HepG2 (cell line): ENCODE measurements around the gene ACACB. TPM values are rescaled to one million over a fixed set of nuclear protein-coding genes. Genes with fewer than 3 reads are reported as not detected.

Experiments used
- ATF7-NPFF ChIP-seq: sonication (generic); formaldehyde crosslinking; IDR thresholded peaks from 2 replicates; pipeline ENCODE4 v1.8.1; 2023; ENCODE audit warnings: mild to moderate bottlenecking, low read depth, missing genetic modification reagents, moderate library complexity
- BRD4 ChIP-seq: sonication (generic); formaldehyde crosslinking; IDR thresholded peaks from 2 replicates; pipeline ENCODE4 v1.4.0; 2020; ENCODE audit warnings: missing genetic modification reagents
- BRF2 ChIP-seq: sonication (generic); formaldehyde crosslinking; IDR thresholded peaks from 2 replicates; pipeline ENCODE4 v1.8.1; 2022; ENCODE audit warnings: mild to moderate bottlenecking, missing genetic modification reagents
- CENPX ChIP-seq: sonication (generic); formaldehyde crosslinking; IDR thresholded peaks from 2 replicates; pipeline ENCODE4 v1.9.0; 2021; ENCODE audit warnings: mild to moderate bottlenecking, missing genetic modification reagents, moderate library complexity
- FOXO1 ChIP-seq: sonication (generic); formaldehyde crosslinking; IDR thresholded peaks from 2 replicates; pipeline ENCODE4 v1.4.0; 2020; ENCODE audit warnings: missing genetic modification reagents
- GABPA ChIP-seq, 2 experiments: IDR thresholded peaks; 2 replicates each; pipeline ENCODE4 v1.6.1; 2011 to 2016; ENCODE audit warnings: low read depth in 2 of 2, low read length in 1 of 2, missing biosample characterization in 1 of 2, missing genetic modification characterization in 1 of 2
- HES4 ChIP-seq: sonication (generic); formaldehyde crosslinking; IDR thresholded peaks from 2 replicates; pipeline ENCODE4 v1.9.0; 2021; ENCODE audit warnings: mild to moderate bottlenecking, missing genetic modification reagents, borderline replicate concordance
- IKZF1 ChIP-seq: fragments of 450-650 bp; IDR thresholded peaks from 2 replicates; pipeline ENCODE4 v1.7.1; 2016
- IKZF4 ChIP-seq: sonication (generic); formaldehyde crosslinking; IDR thresholded peaks from 2 replicates; pipeline ENCODE4 v1.5.1; 2020; ENCODE audit warnings: borderline replicate concordance, mild to moderate bottlenecking, low read depth, missing genetic modification reagents; ENCODE audit errors: not compliant biosample characterization
- KAT2B ChIP-seq: fragments of 150-350 bp; IDR thresholded peaks from 2 replicates; pipeline ENCODE4 v1.6.1; 2014; ENCODE audit warnings: low read depth, low read length, borderline replicate concordance
- KDM3A ChIP-seq: IDR thresholded peaks from 2 replicates; pipeline ENCODE4 v1.6.1; 2018; ENCODE audit warnings: low read depth, missing compliant biosample characterization
- POLR2A ChIP-seq, 2 experiments: IDR thresholded peaks; 2 replicates each; pipeline ENCODE4 v1.6.1; 2011; ENCODE audit warnings: low read depth in 2 of 2, low read length in 2 of 2, mild to moderate bottlenecking in 1 of 2, moderate library complexity in 1 of 2; ENCODE audit not compliant: insufficient read depth in 1 of 2
- SIX1 ChIP-seq: sonication (generic); formaldehyde crosslinking; IDR thresholded peaks from 2 replicates; pipeline ENCODE4 v1.4.0; 2020; ENCODE audit warnings: missing genetic modification reagents, borderline replicate concordance
- SRF ChIP-seq: IDR thresholded peaks from 2 replicates; pipeline ENCODE4 v1.6.1; 2011; ENCODE audit warnings: mild to moderate bottlenecking, low read depth, low read length, moderate library complexity
- ZBTB26 ChIP-seq: IDR thresholded peaks from 2 replicates; pipeline ENCODE4 v1.6.1; 2016; ENCODE audit warnings: missing compliant biosample characterization, missing genetic modification reagents, borderline replicate concordance
- ZBTB42 ChIP-seq: sonication (generic); formaldehyde crosslinking; IDR thresholded peaks from 2 replicates; pipeline ENCODE4 v1.5.0; 2020; ENCODE audit warnings: mild to moderate bottlenecking, missing genetic modification reagents
- ZNF224 ChIP-seq: sonication (generic); formaldehyde crosslinking; IDR thresholded peaks from 2 replicates; pipeline ENCODE4 v1.5.0; 2020; ENCODE audit warnings: mild to moderate bottlenecking, missing genetic modification reagents
- ZNF432 ChIP-seq: sonication (generic); formaldehyde crosslinking; IDR thresholded peaks from 2 replicates; pipeline ENCODE4 v1.5.0; 2020; ENCODE audit warnings: missing genetic modification reagents, mild to moderate bottlenecking, borderline replicate concordance
- ZNF513 ChIP-seq: sonication (generic); formaldehyde crosslinking; conservative IDR thresholded peaks from 2 replicates; pipeline ENCODE4 v1.5.0; 2020; ENCODE audit warnings: missing genetic modification reagents
- ZNF614 ChIP-seq: IDR thresholded peaks from 2 replicates; pipeline ENCODE4 v1.6.1; 2018; ENCODE audit warnings: missing biosample characterization, missing genetic modification reagents, inconsistent platforms, borderline replicate concordance
- ZNF619 ChIP-seq: sonication (generic); formaldehyde crosslinking; IDR thresholded peaks from 2 replicates; pipeline ENCODE4 v1.4.0; 2020; ENCODE audit warnings: mild to moderate bottlenecking, missing genetic modification reagents
- ZNF652 ChIP-seq: IDR thresholded peaks from 2 replicates; pipeline ENCODE4 v1.6.1; 2016; ENCODE audit warnings: low read depth, borderline replicate concordance
- ZNF674 ChIP-seq: sonication (generic); formaldehyde crosslinking; IDR thresholded peaks from 2 replicates; pipeline ENCODE4 v1.5.0; 2020; ENCODE audit warnings: low read depth, mild to moderate bottlenecking, missing genetic modification reagents
- ZNF704 ChIP-seq: sonication (generic); formaldehyde crosslinking; IDR thresholded peaks from 2 replicates; pipeline ENCODE4 v1.8.1; 2023; ENCODE audit warnings: mild to moderate bottlenecking, inconsistent platforms, moderate library complexity, missing genetic modification reagents, borderline replicate concordance
- ZNF709 ChIP-seq: sonication (generic); formaldehyde crosslinking; IDR thresholded peaks from 2 replicates; pipeline ENCODE4 v1.5.0; 2020; ENCODE audit warnings: mild to moderate bottlenecking, missing genetic modification reagents
- ZNF747 ChIP-seq: sonication (generic); formaldehyde crosslinking; IDR thresholded peaks from 2 replicates; pipeline ENCODE4 v1.8.1; 2023; ENCODE audit warnings: missing genetic modification reagents, mild to moderate bottlenecking, borderline replicate concordance
- polyA plus RNA-seq, 8 experiments: library from polyadenylated mRNA; depleted of rRNA in 3 of 8; stranded (reverse) in 7 of 8; unstranded in 1 of 8; fragments of >200 nt; fragmentation: Illumina TruSeq in 4 of 8; extraction: Trizol in 4 of 8; gene quantifications; 2 replicates each; pipeline versions ENCODE4 v1.2.1 to v1.2.3, GENCODE V29; 2011 to 2016; ENCODE audit warnings: low read depth in 4 of 8, missing spikeins in 1 of 8, mixed read lengths in 1 of 8; ENCODE audit not compliant: insufficient read depth in 1 of 8
- total RNA-seq, 5 experiments: library from RNA; depleted of rRNA; stranded (reverse); fragments of >200 nt; fragmentation: Illumina TruSeq; extraction: Trizol; gene quantifications; 2 replicates each; pipeline ENCODE4 v1.2.3, GENCODE V29; 2016; ENCODE audit warnings: low read depth in 1 of 5

ACACB gene
- total and polyA plus RNA-seq, 2 of the 13 experiments (the other 11 are each of a cell fraction or from before 2014, with no cell fraction given), result 6.2 to 8.6 TPM

GRCh38 chr12:109115758-109116610 lies at the start of gene ACACB (continued):
- no peak for TF ChIP-seq ZBTB26
- TF ChIP-seq ZNF619 (CRISPR knock-in tag), result no peak
- no peak for TF ChIP-seq CENPX (CRISPR knock-in tag)
- no peak for TF ChIP-seq KAT2B
- peak; percentile 58 to 88 for TF ChIP-seq POLR2A (IDR thresholded peaks at IDR 0.05; ENCODE audit: insufficient read depth in 1 of 2, low read depth in 2 of 2, low read length in 2 of 2)
- no peak for TF ChIP-seq ZNF747
- TF ChIP-seq GABPA (IDR thresholded peaks at IDR 0.05; ENCODE audit: low read depth, low read length), result no peak
- peak; percentile 63 for TF ChIP-seq GABPA (CRISPR knock-in tag; IDR thresholded peaks at IDR 0.05; ENCODE audit: low read depth)
- no peak for TF ChIP-seq HES4 (CRISPR knock-in tag)
- TF ChIP-seq ZNF709, result no peak
- no peak for TF ChIP-seq SIX1 (CRISPR knock-in tag)
- TF ChIP-seq IKZF1, result no peak
- TF ChIP-seq ZNF432 (CRISPR knock-in tag), result no peak
- no peak for TF ChIP-seq ATF7-NPFF (CRISPR knock-in tag)
- TF ChIP-seq ZNF674, result no peak
- TF ChIP-seq BRD4 (CRISPR knock-in tag), result peak; percentile 83; the same call in 1 of the 2 replicates
- no peak for TF ChIP-seq BRF2 (CRISPR knock-in tag)
- peak; percentile 57 for TF ChIP-seq IKZF4
- TF ChIP-seq ZNF614 (CRISPR knock-in tag), result peak; percentile 80
- no peak for TF ChIP-seq SRF
- no peak for TF ChIP-seq ZBTB42 (CRISPR knock-in tag)
- no peak for TF ChIP-seq ZNF513
- peak; percentile 71; the same call in 1 of the 2 replicates for TF ChIP-seq ZNF224
- TF ChIP-seq ZNF652 (CRISPR knock-in tag), result no peak
- TF ChIP-seq FOXO1, result peak; percentile 54
- 0 out of 2 replicates have a peak, but pooled peaks have one; percentile 29 for TF ChIP-seq KDM3A
- no peak for TF ChIP-seq ZNF704 (CRISPR knock-in tag)
